ENCODE measurements around the gene BAHCC1.
A peak's percentile ranks its signal among the peaks of the same experiment; 100 is the strongest.

The BAHCC1 gene

GRCh38 chr17:81400996-81401722 is 5.9 kb downstream of the BAHCC1 start:
- no peak for DNase-seq (ENCODE audit: low read depth)
- TF ChIP-seq, protein P1, sequence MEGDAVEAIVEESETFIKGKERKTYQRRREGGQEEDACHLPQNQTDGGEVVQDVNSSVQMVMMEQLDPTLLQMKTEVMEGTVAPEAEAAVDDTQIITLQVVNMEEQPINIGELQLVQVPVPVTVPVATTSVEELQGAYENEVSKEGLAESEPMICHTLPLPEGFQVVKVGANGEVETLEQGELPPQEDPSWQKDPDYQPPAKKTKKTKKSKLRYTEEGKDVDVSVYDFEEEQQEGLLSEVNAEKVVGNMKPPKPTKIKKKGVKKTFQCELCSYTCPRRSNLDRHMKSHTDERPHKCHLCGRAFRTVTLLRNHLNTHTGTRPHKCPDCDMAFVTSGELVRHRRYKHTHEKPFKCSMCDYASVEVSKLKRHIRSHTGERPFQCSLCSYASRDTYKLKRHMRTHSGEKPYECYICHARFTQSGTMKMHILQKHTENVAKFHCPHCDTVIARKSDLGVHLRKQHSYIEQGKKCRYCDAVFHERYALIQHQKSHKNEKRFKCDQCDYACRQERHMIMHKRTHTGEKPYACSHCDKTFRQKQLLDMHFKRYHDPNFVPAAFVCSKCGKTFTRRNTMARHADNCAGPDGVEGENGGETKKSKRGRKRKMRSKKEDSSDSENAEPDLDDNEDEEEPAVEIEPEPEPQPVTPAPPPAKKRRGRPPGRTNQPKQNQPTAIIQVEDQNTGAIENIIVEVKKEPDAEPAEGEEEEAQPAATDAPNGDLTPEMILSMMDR (IDR thresholded peaks at IDR 0.05; ENCODE audit: insufficient read depth, low read depth, low read length, missing control alignments): no peak
- H3K4me3 ChIP-seq (ENCODE audit: low read length): peak overlapping the region; percentile 49

- no peak for DNase-seq (ENCODE audit: low read depth)
- no peak overlapping the region for H3K4me3 ChIP-seq (ENCODE audit: low read length)
- TF ChIP-seq, protein P1 (IDR thresholded peaks at IDR 0.05; ENCODE audit: insufficient read depth, low read depth, low read length, missing control alignments): peak; percentile 26
These were observed 6.7 kb downstream of the BAHCC1 start for GRCh38 chr17:81401723-81402529.

DNA sequence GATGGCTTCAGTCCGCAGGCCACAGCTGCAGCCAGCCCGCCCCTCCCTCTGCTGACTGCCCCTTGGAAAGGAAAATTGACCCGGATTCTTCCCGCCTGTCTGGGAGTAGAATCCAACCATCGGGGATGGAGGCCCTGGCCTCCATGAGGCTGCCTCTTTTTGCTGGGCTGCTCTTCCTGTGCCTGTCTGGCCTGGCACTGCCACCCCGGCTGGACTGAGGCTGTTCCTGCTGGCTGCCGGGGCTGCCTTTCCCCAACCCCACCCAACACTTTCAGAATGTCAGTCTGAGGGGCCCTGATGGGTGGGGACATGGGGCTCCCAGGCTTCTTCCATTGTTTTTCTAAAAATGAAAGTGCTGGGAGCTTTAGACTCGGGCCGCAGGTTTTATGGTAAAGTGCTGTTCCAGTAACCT is 7.3 kb downstream of the BAHCC1 start:
- TF ChIP-seq, protein P1 (IDR thresholded peaks at IDR 0.05; ENCODE audit: insufficient read depth, low read depth, low read length, missing control alignments): no peak
- H3K4me3 ChIP-seq (ENCODE audit: low read length): no peak overlapping the region
- DNase-seq (ENCODE audit: low read depth): no peak

DNA sequence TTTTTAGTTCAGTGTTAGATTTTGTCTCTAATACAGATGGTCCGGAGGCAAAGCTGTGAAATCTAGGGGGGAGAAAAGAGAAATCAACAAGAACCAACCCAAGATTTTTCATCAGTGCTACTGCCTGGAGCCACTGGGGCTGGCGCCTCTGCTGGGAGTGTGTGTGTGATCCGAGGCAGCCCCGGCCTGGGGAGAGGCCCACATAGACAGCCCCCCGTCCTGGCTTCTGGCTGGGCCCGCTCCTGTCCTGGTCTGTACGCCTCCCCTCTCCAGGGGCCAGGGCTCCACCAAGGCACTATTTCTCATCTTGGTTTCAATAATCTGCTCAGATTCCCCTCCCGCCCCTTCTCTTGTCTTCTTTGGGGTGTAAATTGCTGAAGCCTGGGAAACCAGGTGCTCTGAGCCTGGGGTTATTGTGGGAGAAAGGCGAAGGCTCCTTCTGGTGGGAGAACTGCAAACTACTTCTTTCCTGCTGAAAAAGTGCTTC is 7.8 kb downstream of the BAHCC1 start:
- H3K4me3 ChIP-seq (ENCODE audit: low read length): no peak overlapping the region
- DNase-seq (ENCODE audit: low read depth): no peak
- TF ChIP-seq, protein P1 (IDR thresholded peaks at IDR 0.05; ENCODE audit: insufficient read depth, low read depth, low read length, missing control alignments): no peak

DNA sequence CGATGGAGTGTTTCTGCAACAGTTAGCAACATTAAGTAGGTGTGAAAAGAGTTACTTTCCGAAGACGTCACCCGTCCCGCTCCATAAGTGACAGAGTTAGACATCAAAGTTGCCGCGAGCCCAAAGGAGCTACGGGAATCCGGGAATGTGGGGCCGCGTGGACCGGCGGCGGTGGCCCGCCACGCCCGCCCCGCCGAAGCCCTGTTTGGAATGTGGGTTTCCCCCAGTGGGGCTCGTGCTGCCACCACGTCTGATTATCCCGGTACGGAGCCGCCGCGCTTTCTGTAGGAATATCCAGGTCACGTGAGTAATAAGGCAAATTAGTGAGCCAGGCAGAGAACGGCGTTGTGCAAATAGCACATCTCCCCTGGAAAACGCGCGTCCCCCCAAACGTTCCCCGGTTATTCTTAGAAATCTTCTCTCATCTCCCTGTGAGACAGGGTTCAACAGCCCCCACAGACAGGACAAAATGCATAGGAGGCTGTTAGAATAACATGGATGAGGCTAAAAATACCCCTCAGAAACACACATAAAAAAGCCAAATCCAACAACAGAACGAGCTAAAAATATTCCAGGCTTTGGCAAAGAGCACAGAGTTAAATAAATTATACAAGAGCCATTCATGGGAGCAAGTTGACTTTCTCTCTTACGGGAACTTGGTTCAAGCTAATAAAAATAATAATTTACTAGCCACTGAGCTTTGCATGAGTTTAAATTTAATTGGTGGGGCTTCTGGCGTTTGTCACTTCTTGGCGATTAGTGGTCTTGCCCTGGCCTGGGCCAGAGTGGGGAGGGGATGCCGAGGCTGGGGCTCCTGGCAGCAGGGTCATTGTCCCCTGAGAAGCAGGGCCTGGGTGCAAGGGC is 8.6 kb downstream of the BAHCC1 start:
- H3K4me3 ChIP-seq (ENCODE audit: low read length): no peak overlapping the region
- TF ChIP-seq, protein P1 (IDR thresholded peaks at IDR 0.05; ENCODE audit: insufficient read depth, low read depth, low read length, missing control alignments): no peak
- no peak for DNase-seq (ENCODE audit: low read depth)

- H3K4me3 ChIP-seq (ENCODE audit: low read length): no peak overlapping the region
- TF ChIP-seq, protein P1 (IDR thresholded peaks at IDR 0.05; ENCODE audit: insufficient read depth, low read depth, low read length, missing control alignments): no peak
- DNase-seq (ENCODE audit: low read depth): no peak
These were observed 9.4 kb downstream of the BAHCC1 start for GRCh38 chr17:81404558-81405165.
